ENCODE results near the gene MMAB.
"Not testable (repeated sequence)": the region's sequence is repeated elsewhere in the genome, so short reads cannot be mapped to it uniquely, and the experiment has no call there.

MMAB gene

DNA sequence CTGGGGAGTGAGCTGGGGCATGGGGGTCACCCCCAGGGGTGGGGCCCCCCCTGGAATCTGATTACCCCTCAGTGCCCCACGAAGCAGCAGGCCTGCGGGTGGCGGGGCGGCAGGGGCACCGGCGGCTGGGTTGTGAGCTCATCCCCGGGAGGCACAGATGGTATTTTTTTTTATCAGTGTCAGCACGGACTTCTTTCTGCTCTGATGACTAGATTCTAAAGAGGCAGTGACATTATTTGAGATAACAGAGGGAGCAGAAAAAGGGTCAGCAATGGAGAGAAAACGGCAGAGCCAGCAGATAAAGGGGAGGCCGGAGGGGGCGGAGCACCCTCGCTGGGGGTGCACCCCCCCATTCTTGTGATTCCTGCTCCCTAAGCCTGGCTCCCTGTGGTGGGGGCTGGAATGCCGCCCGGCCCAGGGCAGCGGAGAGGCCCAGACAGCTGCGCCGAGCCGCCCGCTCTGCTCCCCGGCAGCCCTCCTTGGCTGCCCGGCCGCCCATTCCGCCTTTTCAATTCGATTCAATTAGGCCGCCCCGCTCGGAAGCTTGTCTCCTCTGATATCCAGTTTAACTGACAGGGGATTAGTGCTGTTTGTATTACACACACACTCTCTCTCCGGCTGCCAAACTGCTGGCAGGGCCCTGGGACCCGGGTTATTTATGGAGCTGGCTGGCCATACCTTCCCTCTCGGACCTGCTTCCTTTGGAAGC is 33.2 kb upstream of the MMAB start:
- H3K27me3 ChIP-seq: peaks cover 0 to 64% of the 10 kb centered on the region in 2 donors
- no peak overlapping the region for H3K27ac ChIP-seq

DNA sequence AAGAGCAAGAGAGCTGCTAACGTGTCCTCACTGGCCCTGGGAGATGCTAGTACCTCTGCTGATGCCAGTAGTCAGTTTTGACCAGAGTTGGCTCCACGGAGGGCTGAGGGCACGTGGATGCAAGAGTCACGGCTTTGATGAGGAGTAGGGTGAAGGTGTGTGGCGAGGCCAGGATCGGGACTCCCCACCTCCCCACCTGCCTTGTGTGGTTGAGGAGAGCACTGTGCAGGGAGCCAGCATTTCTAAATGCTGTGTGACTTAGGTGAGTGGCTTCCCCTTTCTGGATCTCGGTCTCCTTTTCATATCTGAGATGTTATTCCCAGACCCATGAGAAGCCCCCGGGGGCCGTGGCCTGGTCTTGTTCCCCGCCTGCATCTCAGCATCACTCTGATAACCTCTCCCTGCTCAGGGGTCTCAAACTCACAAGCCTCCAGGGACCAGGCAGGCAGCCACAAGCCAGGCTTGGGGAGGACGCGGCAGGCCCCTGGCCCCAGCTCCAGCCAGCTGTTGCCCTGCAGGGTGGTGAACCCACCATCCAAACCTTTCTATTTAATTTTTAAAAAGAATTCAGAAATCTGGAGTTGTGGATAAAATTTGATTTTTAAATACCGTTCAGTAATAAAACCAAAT is 32.4 kb upstream of the MMAB start:
- Histone ChIP-seq H3K36me3 (no peaks in the 10 kb centered on the region), H3K27me3 (peaks cover 0 to 57% of the 10 kb centered on the region in 2 donors), H3K4me1 (peaks cover 0 to 9% (median 4%) of the 10 kb centered on the region in 4 donors), H3K4me3 (no peak overlapping the region), H3K27ac (no peak overlapping the region), H3K9me3 (no peaks in the 10 kb centered on the region)
- intact Hi-C loops (cut with DNase I; ENCODE audit: low total_unique reads): no loop called here
- TF ChIP-seq, protein P1, sequence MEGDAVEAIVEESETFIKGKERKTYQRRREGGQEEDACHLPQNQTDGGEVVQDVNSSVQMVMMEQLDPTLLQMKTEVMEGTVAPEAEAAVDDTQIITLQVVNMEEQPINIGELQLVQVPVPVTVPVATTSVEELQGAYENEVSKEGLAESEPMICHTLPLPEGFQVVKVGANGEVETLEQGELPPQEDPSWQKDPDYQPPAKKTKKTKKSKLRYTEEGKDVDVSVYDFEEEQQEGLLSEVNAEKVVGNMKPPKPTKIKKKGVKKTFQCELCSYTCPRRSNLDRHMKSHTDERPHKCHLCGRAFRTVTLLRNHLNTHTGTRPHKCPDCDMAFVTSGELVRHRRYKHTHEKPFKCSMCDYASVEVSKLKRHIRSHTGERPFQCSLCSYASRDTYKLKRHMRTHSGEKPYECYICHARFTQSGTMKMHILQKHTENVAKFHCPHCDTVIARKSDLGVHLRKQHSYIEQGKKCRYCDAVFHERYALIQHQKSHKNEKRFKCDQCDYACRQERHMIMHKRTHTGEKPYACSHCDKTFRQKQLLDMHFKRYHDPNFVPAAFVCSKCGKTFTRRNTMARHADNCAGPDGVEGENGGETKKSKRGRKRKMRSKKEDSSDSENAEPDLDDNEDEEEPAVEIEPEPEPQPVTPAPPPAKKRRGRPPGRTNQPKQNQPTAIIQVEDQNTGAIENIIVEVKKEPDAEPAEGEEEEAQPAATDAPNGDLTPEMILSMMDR (IDR thresholded peaks at IDR 0.05): no peak
- DNase-seq: no peak

More for the DNA sequence above, 33.2 kb upstream of the MMAB start:
- no peaks in the 10 kb centered on the region for H3K36me3 ChIP-seq
- H3K9me3 ChIP-seq: no peaks in the 10 kb centered on the region
- H3K4me1 ChIP-seq: peaks cover 0 to 9% (median 4%) of the 10 kb centered on the region in 4 donors
- H3K4me3 ChIP-seq: no peak overlapping the region
- TF ChIP-seq, protein P1 (IDR thresholded peaks at IDR 0.05): no peak
- intact Hi-C loops (cut with DNase I; ENCODE audit: low total_unique reads): no loop called here
- DNase-seq: no peak

DNA sequence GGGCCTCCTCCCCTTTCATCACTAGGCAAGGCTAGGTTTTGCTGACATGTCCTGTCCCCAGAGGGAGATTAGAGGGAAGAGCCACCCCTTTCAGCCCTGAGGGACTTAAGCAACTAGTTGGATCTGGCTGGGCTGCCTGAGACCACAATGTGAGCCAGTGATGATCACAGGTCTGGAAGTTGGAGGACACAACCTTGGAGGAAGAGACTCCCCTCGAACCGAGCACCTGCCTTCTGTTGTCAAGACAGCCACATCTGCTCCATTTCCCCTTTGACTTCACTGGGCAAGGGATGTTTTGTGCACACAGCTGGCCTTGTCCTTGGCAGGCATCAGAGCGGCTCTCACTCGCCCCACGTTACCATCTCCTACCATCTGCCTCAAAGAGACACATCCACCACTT is 31.7 kb upstream of the MMAB start:
- no peak overlapping the region for H3K4me3 ChIP-seq
- intact Hi-C loops (cut with DNase I; ENCODE audit: low total_unique reads): no loop called here
- no peak for DNase-seq
- no peaks in the 10 kb centered on the region for H3K36me3 ChIP-seq
- no peak overlapping the region for H3K27ac ChIP-seq
- TF ChIP-seq, protein P1 (IDR thresholded peaks at IDR 0.05): no peak
- H3K27me3 ChIP-seq: peaks cover 0 to 51% of the 10 kb centered on the region in 2 donors
- H3K9me3 ChIP-seq: no peaks in the 10 kb centered on the region
- H3K4me1 ChIP-seq: peaks cover 0 to 9% (median 4%) of the 10 kb centered on the region in 4 donors

DNA sequence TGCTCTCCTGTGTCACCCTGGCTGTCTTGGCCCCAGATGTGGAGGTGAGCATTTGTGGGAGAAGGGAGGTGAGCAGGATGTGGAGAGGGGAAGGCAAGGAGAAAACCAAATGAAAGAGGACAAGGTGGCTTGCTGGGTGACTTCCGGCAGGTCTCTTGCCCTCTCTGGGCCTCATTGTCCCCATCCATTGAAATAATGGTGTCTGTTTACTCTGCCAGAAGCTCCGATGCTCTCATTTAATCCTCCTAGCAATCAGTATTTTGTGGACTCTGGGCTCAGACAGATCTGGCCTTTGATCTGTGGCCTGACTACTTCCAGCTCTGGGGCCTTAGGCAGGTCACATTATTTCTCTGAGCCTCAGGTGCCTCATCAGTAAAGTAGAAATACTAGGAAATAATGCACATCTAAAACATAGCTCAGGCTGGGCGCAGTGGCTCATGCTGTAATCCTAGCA is 30.9 kb upstream of the MMAB start:
- no peaks in the 10 kb centered on the region for H3K36me3 ChIP-seq
- H3K9me3 ChIP-seq: no peaks in the 10 kb centered on the region
- TF ChIP-seq, protein P1 (IDR thresholded peaks at IDR 0.05): no peak
- peaks cover 0 to 9% (median 4%) of the 10 kb centered on the region in 4 donors for H3K4me1 ChIP-seq
- H3K4me3 ChIP-seq: no peak overlapping the region
- H3K27me3 ChIP-seq: peaks cover 0 to 42% of the 10 kb centered on the region in 2 donors
- DNase-seq: no peak
- H3K27ac ChIP-seq: no peak overlapping the region
- intact Hi-C loops (cut with DNase I; ENCODE audit: low total_unique reads): no loop called here

DNA sequence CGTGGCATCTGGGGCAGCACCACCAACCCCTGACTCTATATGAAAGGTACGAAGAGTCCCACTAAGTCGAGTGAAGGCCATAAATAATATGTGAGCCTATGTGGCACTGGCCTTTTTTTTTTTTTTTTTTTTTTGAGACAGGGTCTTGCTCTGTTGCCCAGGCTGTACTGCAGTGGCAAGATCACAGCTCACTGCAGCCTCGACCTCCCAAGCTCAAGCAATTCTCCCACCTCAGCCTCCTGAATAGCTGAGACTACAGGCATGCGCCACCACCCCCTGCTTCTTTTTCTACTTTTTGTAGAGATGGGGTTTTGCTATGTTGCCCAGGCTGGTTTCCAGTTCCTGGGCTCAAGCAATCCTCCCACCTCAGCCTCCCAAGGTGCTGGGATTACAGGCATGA is 28.8 kb upstream of the MMAB start:
- intact Hi-C loops (cut with DNase I; ENCODE audit: low total_unique reads); H3K27ac ChIP-seq; H3K9me3 ChIP-seq; DNase-seq; H3K4me3 ChIP-seq; H3K36me3 ChIP-seq: not testable (repeated sequence)
- Histone ChIP-seq H3K4me1 (peaks cover 0 to 20% (median 11%) of the 10 kb centered on the region in 4 donors), H3K27me3 (peaks cover 0 to 25% of the 10 kb centered on the region in 2 donors)

DNA sequence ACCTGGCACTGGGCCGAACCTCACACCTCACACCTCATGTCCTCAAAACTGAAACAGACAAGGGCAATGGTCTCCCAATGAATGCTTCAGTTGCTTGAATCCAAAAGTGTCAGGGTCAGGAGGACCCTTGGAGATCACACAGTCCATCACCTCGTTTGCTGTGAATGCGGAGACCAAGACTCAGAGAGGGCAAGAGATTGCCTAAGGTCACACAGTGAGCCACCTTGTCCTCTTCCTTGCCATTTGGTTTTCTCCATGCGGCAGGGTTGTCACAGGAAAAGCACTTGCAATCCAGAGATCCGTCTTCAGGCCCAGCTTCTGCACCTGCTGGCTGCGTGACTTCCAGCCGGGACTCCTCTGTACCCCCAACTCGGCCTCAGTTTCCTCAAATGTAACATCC is 28.3 kb upstream of the MMAB start:
- Histone ChIP-seq H3K4me3 (no peak overlapping the region), H3K4me1 (peaks cover 0 to 16% (median 8%) of the 10 kb centered on the region in 4 donors), H3K27me3 (peaks cover 0 to 21% of the 10 kb centered on the region in 2 donors), H3K36me3 (peaks cover 0 to 9% (median 0%) of the 10 kb centered on the region in 3 donors), H3K27ac (no peak overlapping the region), H3K9me3 (no peaks in the 10 kb centered on the region)
- DNase-seq: no peak
- intact Hi-C loops (cut with DNase I; ENCODE audit: low total_unique reads): no loop called here
- TF ChIP-seq, protein P1 (IDR thresholded peaks at IDR 0.05): no peak

Data from tibial artery (tissue), 4 donors.